ENCODE results near the gene KLF2.

The KLF2 gene

DNA sequence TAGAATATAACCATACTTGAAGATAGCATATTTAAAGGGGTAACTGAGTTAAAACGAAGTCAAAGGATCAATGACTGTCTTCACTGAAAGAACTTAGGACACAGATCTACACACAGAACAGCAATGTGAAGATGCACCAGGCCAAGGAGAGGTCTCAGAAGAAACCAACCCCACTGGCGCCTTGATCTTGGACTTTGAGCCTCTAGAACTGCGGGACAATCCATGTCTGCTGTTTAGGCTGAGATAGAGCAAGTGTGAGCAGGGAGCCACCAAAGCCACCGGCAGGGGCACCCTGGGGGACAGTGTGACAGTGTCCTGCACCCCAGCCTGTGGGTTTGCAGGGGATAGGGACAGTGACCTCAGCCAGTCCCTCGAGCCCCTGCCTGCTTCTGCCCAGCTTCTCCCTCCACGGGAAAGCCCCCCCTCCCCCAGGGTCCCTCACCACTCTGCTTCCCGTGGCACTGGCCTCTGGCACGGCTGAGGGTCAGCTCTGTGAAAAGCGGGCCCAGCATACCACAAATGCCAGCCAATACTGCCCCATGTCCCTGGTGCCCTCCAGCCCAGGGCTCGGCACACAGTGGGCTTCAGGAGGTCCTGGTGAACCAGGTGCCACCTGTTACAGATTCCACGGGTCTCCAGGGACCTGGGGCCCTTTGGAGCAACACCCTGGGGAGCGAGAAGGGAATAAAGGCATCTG is 40.8 kb downstream of the KLF2 start:
- DNase-seq, result no peak

DNA sequence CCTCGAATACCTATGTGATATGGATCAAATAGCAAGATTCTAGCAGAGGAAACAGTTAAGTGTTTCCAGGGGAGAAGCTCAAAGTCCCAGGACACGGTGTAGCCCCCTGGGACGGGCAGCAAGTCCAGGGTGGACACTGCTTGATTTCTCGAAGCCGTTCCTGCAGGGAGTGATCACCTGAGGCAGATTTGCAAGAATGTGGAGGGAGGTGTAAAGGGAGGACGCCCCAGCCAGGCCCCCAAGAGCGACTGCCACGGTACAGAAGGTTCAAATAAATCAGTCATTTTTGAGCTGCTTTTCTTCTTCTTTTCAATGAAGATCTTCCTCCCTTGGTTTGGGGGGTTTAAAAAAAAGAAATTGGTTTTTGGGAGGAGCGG is 41.4 kb downstream of the KLF2 start:
- DNase-seq, result no peak

DNA sequence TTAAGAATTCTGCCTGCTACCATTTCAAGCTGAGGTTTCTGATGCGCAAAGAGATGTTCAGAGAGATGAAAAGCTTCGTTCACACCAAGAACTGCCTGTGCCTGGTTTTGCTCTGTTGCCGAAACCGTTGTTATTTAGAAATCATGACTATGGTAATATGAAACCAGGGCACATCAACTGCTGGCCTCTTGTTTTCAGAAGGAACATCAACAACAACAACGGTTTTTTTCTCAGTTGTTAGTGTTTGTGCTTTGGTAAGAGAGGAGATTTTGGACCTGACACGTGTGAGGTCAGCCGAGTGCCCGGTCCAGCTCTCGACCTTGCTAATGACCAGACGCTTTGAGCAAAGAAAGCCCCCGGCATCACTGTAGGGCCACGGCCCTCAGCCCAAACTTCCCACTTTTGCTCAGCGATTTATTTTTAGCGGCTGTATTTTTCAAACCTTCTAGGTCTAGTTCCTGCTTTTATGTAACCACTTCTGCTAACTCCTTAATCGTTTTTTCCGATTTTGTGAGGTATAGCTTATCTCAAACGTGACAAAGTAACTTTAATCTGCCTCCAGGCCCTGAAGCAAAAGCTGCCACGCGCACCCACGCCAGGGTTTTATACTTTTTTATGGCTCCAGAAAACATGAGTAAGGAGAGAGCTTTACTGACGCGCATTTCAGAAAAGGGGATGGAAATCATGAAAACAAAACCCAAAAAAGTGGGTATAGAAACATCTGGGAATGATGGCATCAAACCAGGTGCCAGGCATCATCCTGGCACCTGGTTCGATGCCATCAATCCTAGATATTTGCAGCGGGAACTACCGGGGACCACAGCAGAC is 42.0 kb downstream of the KLF2 start:
- DNase-seq, result no peak

DNA sequence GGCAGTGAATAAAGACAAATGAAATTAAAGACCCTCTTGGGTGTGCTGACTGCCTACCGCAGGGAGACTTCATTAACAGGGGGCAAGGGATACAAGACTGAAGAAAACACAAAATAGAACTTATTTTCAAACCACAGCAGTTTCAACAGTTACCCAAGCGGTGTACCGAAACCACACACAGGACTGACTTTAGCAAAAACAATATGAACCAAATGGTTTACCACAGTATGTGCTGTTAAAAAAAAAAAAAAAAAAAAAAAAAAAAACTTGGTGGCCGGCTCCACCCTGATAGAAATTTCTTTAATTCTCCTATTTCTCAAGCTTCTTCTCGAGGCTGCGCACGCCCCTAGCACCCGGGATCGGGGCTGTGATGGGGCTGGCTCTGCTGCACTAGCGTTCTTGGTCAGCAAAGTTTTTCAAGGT is 42.6 kb downstream of the KLF2 start:
- DNase-seq, result no peak

DNA sequence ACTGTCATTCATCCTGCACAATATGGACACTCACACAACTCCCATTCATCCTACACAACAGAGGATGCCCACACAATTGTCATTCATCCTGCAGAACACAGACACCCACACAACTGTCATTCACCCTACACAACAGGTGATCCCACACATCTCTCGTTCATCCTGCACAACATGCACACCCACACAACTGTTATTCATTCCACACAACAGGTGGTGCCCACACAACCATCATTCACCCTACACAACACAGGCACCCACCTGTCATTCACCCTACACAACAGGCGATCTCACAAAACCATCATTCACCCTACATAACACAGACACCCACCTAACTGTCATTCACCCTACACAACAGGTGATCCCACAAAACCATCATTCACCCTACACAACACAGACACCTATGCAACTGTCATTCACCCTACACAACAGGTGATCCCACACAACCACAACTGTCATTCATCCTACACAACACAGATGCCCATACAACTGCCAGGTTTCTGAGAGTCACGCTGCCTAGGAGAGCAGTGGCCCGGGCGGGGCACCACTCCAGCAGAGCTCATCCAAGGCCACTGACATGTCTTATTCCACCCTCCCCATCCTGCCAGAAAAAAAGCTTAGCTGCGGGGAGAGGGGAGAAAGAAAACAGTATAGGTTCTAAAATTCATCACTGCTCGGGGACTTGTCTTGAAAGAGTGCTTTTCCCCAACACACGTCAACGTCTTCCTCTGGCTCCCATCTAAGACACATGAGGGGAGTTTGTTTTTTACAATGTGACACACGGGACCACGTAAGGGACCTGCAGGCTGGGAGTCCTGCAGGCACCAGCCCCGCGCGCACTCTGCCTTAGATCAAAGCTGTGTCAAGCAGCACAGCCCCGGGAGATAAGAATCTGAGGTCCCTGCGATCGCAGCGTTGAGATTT is 44.0 kb downstream of the KLF2 start:
- DNase-seq, result no peak

DNA sequence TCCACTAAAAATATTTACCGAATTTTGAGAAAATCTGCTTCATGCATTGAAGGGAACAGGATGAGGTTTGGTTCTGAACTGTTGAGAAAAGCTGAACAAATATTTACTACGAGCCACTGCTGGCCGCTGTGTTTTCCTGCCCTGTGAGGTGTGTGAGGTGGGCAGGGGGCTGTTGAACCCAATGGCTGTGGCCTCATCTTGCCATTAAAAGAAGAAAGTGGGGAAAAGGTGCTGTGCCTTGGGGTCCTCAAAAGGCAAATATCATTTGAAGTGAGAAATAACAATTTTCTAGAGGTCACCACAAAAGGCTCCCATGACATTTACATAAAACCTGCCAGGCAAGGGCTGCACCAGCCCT is 44.7 kb downstream of the KLF2 start:
- DNase-seq, result no peak

DNA sequence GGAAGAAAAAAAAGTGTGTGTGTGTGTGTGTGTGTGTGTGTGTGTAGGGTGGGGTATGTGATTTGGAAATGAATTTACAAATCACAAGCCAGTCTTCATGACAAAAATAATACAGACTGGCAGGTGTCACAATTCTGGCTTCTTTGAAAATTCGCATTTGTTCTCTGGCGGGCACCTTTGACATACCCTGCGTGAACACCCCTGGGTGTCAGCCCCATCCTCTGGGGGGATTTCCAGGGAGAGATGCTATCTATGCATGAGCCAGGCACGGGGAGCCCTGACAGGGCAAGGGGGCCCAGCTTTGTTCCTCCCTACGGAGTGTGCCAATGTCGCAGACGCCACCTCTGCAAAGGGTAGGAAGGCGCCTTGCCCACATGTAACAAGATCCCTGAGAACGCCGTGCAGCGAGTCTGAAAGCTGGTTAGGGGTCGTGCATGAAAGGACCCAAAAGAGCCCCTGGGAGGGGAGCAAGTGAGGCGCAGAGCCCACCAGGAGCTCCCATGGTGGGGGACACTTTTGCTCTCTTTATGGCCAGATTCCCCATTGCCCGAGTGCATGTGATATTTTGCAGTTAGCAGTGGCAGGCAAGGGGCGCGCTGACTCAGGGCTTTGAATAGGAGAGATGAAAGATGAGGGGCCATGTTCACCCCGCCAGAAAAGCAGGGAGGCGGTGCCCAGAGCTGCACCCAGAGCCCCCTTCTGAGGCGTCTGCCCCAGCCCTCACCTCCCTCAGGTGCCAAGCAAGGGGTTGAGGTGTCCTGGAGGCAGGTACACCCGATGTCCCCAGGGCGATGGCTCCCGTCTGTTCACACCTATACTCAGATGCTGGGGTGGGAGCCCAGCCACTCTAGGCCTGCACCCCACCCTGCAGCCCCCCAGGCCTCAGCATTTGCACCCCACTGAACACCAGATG is 45.3 kb downstream of the KLF2 start:
- no peak for DNase-seq

DNA sequence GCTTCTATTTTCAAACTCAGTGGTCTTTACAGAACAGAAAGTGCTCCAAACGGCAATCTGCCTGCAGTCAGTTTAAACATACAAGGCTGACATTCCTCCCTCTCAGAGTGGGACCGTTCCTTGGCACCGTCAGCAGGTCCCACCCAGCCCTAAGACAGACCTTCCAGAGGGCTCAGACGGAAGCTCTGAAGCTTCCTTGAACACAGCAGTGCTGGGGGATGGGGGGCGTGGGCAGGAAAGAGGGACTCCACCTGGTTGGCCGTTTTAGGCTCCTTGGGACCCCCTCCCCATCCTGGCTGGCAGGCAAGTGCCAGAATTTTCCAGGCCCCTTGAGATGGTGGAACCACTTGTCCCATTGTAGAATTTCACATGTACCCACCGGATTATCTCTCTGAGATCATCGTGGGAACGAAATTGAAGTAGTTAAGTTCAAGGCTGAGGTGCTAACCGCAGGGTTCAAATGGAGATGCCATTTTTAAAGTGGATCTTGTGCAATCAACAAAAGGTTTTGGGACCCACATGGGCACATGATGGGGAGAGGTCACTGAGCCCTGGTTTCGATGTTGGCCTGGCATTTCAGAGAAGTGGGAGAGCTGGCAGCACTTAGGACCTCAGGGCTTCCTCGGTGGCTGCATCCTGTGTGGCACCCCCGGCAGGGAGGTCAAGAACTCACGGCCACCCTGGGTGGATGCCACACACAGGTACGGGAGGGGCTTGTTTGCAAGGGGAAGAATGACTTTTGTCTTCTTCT is 46.2 kb downstream of the KLF2 start:
- DNase-seq, result no peak

DNA sequence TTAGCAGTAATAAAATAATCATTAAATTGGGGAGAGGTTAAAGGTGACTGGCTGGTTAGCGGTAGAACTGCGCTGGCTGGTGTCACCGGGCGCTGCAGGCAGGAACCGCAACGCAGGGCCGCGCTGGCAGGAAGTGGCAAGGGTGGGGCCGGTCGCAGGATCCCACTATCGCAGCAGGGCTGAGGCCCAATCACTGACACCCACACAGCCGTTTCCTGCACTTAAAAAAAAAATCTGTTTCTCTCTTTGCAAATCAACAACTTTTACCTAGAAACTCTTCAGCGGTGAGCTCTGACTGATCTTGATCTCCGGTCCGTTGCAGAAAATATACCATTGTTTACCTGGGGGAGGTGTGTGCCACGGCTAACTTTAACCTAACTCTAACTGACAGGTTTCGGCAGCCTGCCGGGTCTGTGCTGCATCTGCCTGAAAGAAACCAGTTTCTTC is 46.9 kb downstream of the KLF2 start:
- DNase-seq, result no peak

DNA sequence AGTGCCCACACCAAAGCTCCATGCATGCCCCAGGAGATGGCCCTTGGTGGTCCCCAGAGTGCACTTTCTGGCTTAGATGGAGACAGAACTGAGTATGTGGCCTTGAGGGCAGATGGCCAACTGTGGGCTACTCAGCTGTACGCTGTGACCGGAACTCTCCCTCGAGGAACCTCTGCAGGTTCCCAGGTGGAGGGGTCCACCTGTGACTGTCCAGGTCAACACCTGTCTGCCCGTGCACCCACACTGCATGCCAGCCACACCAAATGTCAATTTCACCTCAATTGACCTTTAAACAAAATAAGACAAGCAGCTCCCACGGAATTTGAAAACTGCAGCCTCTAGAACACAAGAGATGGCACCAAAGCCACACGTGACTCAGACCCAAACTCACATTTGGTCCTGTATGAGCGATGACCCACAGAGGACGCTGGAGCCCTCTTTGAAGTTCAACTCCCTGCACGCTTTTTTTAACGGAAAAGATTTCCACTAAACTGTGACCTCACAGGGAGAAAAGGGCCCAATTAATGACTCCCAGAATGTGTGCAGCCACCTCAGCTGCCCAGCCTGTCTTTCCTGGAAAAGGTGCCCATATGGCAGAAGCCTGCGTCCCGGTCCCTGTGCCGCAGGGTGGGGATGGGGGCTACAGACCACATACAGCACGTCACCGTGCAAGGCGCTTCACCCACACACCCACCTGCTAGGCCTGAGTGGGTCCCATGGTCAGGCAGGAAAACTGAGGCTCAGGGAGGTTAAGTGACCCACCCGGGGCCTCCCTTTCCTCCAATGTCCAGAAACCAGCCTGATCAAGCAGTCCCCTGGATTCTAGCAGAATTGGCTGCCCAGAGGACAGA is 47.7 kb downstream of the KLF2 start:
- DNase-seq, result no peak

DNA sequence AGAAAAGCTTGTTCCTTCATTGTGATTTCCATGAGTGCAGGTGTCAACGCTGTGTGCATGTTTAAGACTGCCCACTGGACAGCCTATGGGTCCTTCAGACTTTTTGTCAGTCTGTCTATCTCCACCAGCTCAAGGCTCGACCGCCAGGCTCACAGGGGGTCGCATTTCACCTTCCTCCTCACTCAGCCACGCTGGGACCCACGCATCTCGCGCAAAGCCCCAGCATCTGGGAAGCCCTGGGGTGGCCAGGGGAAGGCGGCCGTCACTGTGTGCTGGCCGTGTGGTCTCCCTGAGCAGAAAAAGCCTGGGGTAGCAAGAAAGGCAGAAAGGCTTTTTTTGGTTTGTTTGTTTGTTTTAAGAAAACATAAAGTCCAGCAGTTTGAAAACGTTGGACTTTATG is 48.5 kb downstream of the KLF2 start:
- no peak for DNase-seq

DNA sequence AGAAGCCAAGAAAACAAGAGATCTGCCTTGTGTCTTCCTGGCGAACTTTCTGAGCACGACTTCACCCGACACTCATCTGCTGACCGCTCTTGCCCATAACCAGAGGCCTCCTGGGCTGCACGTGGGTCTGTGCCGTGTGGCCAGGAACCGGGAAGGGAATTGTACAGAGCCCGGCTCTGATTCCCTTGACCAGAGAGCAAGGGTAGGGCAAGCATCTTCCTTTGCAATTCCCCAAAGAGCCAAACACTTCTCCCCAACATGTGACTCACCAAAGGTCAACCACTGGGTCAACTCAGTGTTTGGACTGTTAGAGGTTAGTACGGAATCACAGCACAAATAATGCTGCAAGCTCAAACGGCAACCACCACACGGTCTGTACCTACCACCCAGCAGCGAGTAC is 48.9 kb downstream of the KLF2 start:
- no peak for DNase-seq

DNA sequence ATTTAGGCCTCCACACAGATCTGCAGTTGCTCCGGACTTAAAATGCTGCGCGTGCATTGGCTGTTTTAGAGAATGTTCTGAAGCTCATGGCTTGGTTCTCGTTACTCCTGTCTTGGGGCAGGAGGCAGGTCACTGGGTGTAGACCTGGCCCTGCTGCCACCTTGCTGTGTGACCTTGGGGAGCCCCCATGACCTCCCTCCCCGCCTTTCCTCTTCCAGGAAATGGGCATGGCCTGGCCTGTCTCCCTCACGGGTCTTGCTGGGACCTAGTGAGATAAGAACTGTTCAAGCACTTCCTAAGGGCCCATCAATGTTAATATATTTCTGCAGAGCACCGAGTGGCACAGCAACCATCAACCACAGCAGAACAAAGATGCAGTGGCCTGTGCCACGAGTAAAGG is 49.4 kb downstream of the KLF2 start:
- no peak for DNase-seq

DNA sequence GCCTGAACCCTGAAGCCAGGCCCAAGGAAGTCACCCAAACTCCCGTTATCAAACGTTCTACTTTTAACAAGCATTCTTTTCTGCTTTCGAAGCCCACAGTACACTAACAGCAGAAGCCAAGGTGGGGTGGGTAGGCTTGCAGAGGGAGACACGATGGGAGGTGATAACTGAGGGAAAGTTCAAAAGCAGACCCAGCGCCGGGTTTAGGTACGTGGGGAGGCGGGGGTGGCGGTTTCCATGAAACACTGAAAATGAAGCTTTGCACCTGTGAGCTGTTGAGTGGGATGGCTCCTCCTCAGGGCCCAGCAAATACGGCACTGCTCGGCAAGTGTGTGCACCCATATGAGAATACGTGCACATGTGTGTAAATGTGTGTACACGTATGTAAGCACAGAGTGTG is 49.8 kb downstream of the KLF2 start:
- DNase-seq, result no peak

DNA sequence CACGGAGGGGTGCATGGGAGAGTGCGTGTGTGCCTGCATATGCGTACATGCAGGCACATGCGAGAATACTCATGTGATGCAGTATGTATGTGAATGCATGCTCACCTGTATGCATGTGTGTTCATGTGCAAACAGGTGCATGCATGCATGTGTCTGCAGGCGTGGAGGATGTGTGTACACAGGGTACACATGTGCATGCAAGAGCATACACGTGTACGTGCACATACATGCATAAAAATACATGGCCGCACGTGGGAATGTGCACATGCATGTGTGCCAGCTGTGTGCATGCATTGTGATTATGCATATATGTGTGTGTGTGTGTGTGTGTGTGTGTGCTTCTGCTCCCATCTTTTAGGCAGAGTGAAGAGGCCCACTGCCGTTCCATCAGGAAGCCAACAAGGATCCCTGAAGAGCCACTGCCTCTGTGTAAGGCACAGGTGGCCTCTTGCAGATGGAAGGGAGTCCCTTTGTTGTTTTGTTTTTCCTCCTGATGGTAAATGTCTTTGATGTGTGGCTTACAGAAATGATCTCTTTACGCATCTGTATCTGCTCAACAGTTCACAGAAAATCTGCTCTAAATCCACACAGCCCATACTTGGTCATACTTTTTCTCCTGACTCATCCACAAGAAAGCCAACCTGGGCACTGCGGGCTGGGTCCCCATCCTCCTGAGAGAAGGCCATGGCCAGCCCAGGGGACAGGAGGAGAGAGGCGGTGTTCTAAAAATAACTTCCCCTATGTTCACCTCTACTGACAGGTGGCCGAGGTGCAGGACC is 50.7 kb downstream of the KLF2 start:
- DNase-seq, result no peak

DNA sequence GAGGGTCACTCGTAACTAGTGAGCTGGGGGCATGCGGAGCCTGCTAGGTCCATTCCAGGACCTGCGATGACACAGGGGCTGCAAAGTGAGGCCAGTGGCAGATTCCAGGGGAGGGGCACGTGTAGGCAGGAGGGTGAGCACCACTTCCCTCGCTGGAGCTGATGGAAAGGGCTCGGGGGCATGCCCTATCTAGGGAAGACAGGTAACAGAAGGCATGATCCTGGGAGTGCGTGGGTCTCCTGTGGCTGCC is 51.2 kb downstream of the KLF2 start:
- no peak for DNase-seq

DNA sequence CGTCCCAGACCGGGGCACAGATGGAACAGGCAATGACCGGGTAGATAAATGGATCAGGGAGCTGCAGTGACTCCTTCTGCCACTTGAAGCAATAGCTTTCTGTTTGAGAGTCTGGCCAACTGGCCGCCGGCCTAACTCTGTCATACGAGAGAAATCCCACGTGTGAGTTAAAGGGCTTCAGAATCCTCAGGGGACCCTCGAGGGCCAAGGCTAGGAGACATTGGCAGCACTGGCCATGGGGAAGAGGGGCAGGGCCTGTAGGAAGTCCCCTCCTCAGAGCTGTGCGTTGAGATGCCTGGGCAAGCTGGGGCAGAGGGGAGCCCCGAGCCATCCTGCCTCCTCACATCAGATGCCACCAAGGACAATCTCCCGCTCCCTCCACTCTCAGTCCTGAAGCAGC is 51.6 kb downstream of the KLF2 start:
- no peak for DNase-seq

DNA sequence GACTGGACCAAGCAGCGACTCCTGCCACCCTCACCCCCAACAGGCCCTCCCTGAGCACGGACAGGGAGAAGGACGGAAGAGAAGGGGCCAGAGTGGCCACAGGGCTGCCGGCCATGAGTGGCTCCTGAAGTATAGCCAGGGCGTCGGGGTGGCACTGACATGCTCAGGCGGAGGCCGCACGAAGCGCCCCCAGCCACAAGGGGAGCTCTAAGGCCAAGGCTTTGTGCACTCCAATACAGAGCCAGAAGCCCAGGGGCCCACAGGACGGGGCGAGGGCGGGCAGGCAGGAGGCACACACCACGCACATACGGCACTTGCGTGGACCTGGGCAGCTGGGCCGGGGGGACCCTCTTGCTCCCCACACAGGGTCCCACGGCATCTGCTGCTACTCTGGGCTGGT is 52.0 kb downstream of the KLF2 start:
- no peak for DNase-seq

DNA sequence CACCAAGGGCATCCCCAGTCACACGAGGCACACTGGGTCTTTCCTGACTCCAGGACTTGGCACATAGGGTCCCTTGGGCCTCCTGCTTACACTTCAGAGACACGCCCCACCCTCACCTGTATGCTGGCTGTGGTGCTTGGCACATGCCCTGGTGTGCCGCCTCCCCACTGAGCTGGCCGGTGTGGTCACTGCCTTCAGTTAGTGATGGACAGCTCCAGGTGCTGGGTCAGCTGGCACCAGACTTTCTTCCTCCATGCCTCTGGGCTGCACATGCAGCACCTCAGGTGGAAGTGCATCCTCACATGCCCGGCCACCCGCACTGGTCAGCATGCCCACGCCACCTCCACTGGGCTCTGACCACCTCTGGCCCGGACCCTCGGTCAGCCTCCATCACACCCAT is 52.9 kb downstream of the KLF2 start:
- no peak for DNase-seq

All from right hindlimb (tissue), 1 donor.